H9 (cell line): ENCODE results near the gene ROR1. TPM values are rescaled to one million over a fixed set of nuclear protein-coding genes. Genes with fewer than 3 reads are reported as not detected.

Experiments
- DNase-seq: peaks from one replicate; pipeline ENCODE4 v3.0.0-alpha.2; 2017
- H2AFZ ChIP-seq: one replicate; pipeline ENCODE4 v1.6.1; 2013; ENCODE audit warnings: mild to moderate bottlenecking, low read length, control low read depth, moderate library complexity
- H2AK5ac ChIP-seq: 2 replicates; pipeline ENCODE4 v1.6.1; 2013; ENCODE audit warnings: low read length, control low read depth, mixed read lengths; ENCODE audit not compliant: insufficient read length
- H2BK120ac ChIP-seq: one replicate; pipeline ENCODE4 v1.6.1; 2013; ENCODE audit warnings: low read depth, mild to moderate bottlenecking, low read length, control low read depth, inconsistent platforms; ENCODE audit not compliant: poor library complexity, severe bottlenecking
- H2BK12ac ChIP-seq: 2 replicates; pipeline ENCODE4 v1.6.1; 2013; ENCODE audit warnings: low read length, control low read depth, mixed read lengths, low read depth; ENCODE audit not compliant: insufficient read length
- H2BK15ac ChIP-seq: 2 replicates; pipeline ENCODE4 v1.6.1; 2013; ENCODE audit warnings: low read depth, low read length, control low read depth
- H2BK20ac ChIP-seq: one replicate; pipeline ENCODE4 v1.6.1; 2013; ENCODE audit warnings: low read depth, mild to moderate bottlenecking, low read length, control low read depth, inconsistent platforms; ENCODE audit not compliant: poor library complexity, severe bottlenecking
- H2BK5ac ChIP-seq: 2 replicates; pipeline ENCODE4 v1.6.1; 2013; ENCODE audit warnings: low read length, control low read depth, mixed read lengths; ENCODE audit not compliant: insufficient read length
- H3K14ac ChIP-seq: 2 replicates; pipeline ENCODE4 v1.6.1; 2013; ENCODE audit warnings: low read length, control low read depth; ENCODE audit not compliant: insufficient read depth
- H3K18ac ChIP-seq: 2 replicates; pipeline ENCODE4 v1.6.1; 2013; ENCODE audit warnings: low read depth, mild to moderate bottlenecking, mixed read lengths, low read length, control low read depth; ENCODE audit not compliant: insufficient read length
- H3K23ac ChIP-seq: 2 replicates; pipeline ENCODE4 v1.6.1; 2013; ENCODE audit warnings: low read length, control low read depth, mixed read lengths, low read depth; ENCODE audit not compliant: insufficient read length
- H3K23me2 ChIP-seq: 2 replicates; pipeline ENCODE4 v1.6.1; 2013; ENCODE audit warnings: low read depth, mild to moderate bottlenecking, mixed read lengths, low read length, control low read depth; ENCODE audit not compliant: insufficient read length, poor library complexity, severe bottlenecking
- H3K27ac ChIP-seq: 2 replicates; pipeline ENCODE4 v1.5.1; 2013; ENCODE audit warnings: low read length, control low read depth, mixed read lengths, low read depth; ENCODE audit not compliant: insufficient read length
- H3K27me3 ChIP-seq: 2 replicates; pipeline ENCODE4 v1.6.1; 2013; ENCODE audit warnings: low read length, control low read depth, inconsistent platforms; ENCODE audit not compliant: insufficient read depth
- H3K4ac ChIP-seq: 2 replicates; pipeline ENCODE4 v1.6.1; 2013; ENCODE audit warnings: low read depth, mild to moderate bottlenecking, control low read depth, inconsistent platforms, low read length, moderate library complexity
- H3K4me1 ChIP-seq: 2 replicates; pipeline ENCODE4 v1.6.1; 2013; ENCODE audit warnings: low read length, control low read depth, inconsistent platforms; ENCODE audit not compliant: insufficient read depth
- H3K4me2 ChIP-seq: 2 replicates; pipeline ENCODE4 v1.6.1; 2013; ENCODE audit warnings: low read length, control low read depth, mixed read lengths; ENCODE audit not compliant: insufficient read length, insufficient read depth
- H3K56ac ChIP-seq: 2 replicates; pipeline ENCODE4 v1.6.1; 2013; ENCODE audit warnings: low read depth, mild to moderate bottlenecking, mixed read lengths, low read length, control low read depth; ENCODE audit not compliant: insufficient read length
- H3K79me1 ChIP-seq: 2 replicates; pipeline ENCODE4 v1.6.1; 2013; ENCODE audit warnings: low read depth, mild to moderate bottlenecking, moderate library complexity, low read length, control low read depth, inconsistent platforms; ENCODE audit not compliant: insufficient read depth, poor library complexity, severe bottlenecking
- H3K79me2 ChIP-seq: 2 replicates; pipeline ENCODE4 v1.6.1; 2013; ENCODE audit warnings: low read length, control low read depth, inconsistent platforms; ENCODE audit not compliant: insufficient read depth
- H3K9ac ChIP-seq: 2 replicates; pipeline ENCODE4 v1.6.1; 2013; ENCODE audit warnings: low read length, control low read depth, mixed read lengths; ENCODE audit not compliant: insufficient read length; ENCODE audit errors: extremely low read depth
- H3K9me3 ChIP-seq: one replicate; pipeline ENCODE4 v1.6.1; 2013; ENCODE audit warnings: low read depth, low read length, inconsistent platforms; ENCODE audit not compliant: control insufficient read depth
- H3T11ph ChIP-seq: one replicate; pipeline ENCODE4 v1.6.1; 2013; ENCODE audit warnings: mild to moderate bottlenecking, low read length, control low read depth, inconsistent platforms
- H4K20me1 ChIP-seq: one replicate; pipeline ENCODE4 v1.6.1; 2013; ENCODE audit not compliant: control insufficient read depth, insufficient read length, insufficient read depth
- H4K5ac ChIP-seq: 2 replicates; pipeline ENCODE4 v1.6.1; 2013; ENCODE audit warnings: low read depth, mild to moderate bottlenecking, mixed read lengths, low read length, control low read depth; ENCODE audit not compliant: insufficient read length
- H4K8ac ChIP-seq: replicated peaks from 2 replicates; pipeline ENCODE4 v1.6.1; 2013; ENCODE audit warnings: low read length, control low read depth, mixed read lengths, low read depth; ENCODE audit not compliant: insufficient read length
- H4K91ac ChIP-seq: 2 replicates; pipeline ENCODE4 v1.6.1; 2013; ENCODE audit warnings: low read depth, mild to moderate bottlenecking, moderate library complexity, mixed read lengths, low read length, control low read depth; ENCODE audit not compliant: insufficient read length
- H3K27ac Mint-ChIP-seq, 3 experiments: 2 replicates in 2 of 3; 3 replicates in 1 of 3; pipeline ENCODE4 v1.8.0; 2020 to 2021; ENCODE audit warnings: mixed read lengths in 3 of 3, mild to moderate bottlenecking in 1 of 3, moderate library complexity in 1 of 3
- H3K27me3 Mint-ChIP-seq: 2 replicates; pipeline ENCODE4 v1.8.0; 2021; ENCODE audit warnings: low read depth, mild to moderate bottlenecking, moderate library complexity, mixed read lengths
- H3K36me3 Mint-ChIP-seq, 3 experiments: 2 replicates in 2 of 3; 3 replicates in 1 of 3; pipeline ENCODE4 v1.8.0; 2020 to 2021; ENCODE audit warnings: low read depth in 3 of 3, mixed read lengths in 3 of 3; ENCODE audit not compliant: insufficient read depth in 1 of 3
- H3K4me1 Mint-ChIP-seq, 2 experiments: 2 replicates each; pipeline ENCODE4 v1.8.0; 2020; ENCODE audit warnings: mixed read lengths in 2 of 2
- H3K4me3 Mint-ChIP-seq, 2 experiments: 2 replicates in 1 of 2; 3 replicates in 1 of 2; pipeline ENCODE4 v1.8.0; 2020 to 2021; ENCODE audit warnings: mild to moderate bottlenecking in 2 of 2, mixed read lengths in 2 of 2, moderate library complexity in 1 of 2
- H3K9me3 Mint-ChIP-seq, 2 experiments: 2 replicates in 1 of 2; 3 replicates in 1 of 2; pipeline ENCODE4 v1.8.0; 2020; ENCODE audit warnings: mild to moderate bottlenecking in 2 of 2, mixed read lengths in 2 of 2, moderate library complexity in 1 of 2
- CTCF ChIP-seq: fragments of 200-600 bp; sonication (generic); conservative IDR thresholded peaks from 3 replicates; pipeline ENCODE4 v1.8.0; 2021; ENCODE audit warnings: antibody characterized with exemption, mild to moderate bottlenecking
- WGBS: extraction: QIAGEN DNeasy Blood & Tissue Kit; methylation state at CpG from one replicate; pipeline ENCODE4 v1.1.7; 2013; ENCODE audit warnings: missing lambda C conversion rate, low lambda C conversion rate, mixed read lengths; ENCODE audit not compliant: insufficient read length; ENCODE audit errors: extremely low coverage; 5-methylcytosine and 5-hydroxymethylcytosine counted together
- total RNA-seq: library from RNA; stranded (reverse); gene quantifications from 2 replicates; pipeline ENCODE4 v1.2.1, GENCODE V29; 2021

The ROR1 gene
- total RNA-seq, 1 experiment from 2014 or later, result 75.9 TPM

- H2BK12ac ChIP-seq, result no peak overlapping the region
- H3K4me3 Mint-ChIP-seq, result no peak overlapping the region
- no peak overlapping the region for H3K18ac ChIP-seq
- no peak overlapping the region for H2BK5ac ChIP-seq
- no peak overlapping the region for H2BK20ac ChIP-seq
- H3K23me2 ChIP-seq, result no peaks in the 10 kb centered on the region
- H3K56ac ChIP-seq, result no peak overlapping the region
- peaks cover 3% of the 10 kb centered on the region for H3K79me1 ChIP-seq
- H3K9ac ChIP-seq, result no peak overlapping the region
- no CpG with 5 or more reads among the region's 6 CpGs for WGBS
- H2BK120ac ChIP-seq, result no peak overlapping the region
- no peak overlapping the region; a peak in 1 of 7 replicates for H3K27ac Mint-ChIP-seq
- no peak overlapping the region for H2AK5ac ChIP-seq
- no peak overlapping the region for H3K4me2 ChIP-seq
- H3K4me1 ChIP-seq, result peaks cover 1% of the 10 kb centered on the region; the same call in 1 of the 2 replicates
- H2BK15ac ChIP-seq, result no peak overlapping the region
- no peaks in the 10 kb centered on the region for H3K27me3 ChIP-seq
- H3K27ac ChIP-seq, result no peak overlapping the region
- no peak for DNase-seq
- no peaks in the 10 kb centered on the region for H3K27me3 Mint-ChIP-seq
- no peaks in the 10 kb centered on the region for H4K20me1 ChIP-seq
- peaks cover 0 to 4% (median under 1%) of the 10 kb centered on the region in 3 experiments; a peak in 3 of 7 replicates for H3K36me3 Mint-ChIP-seq
- H3T11ph ChIP-seq, result no peak overlapping the region
- H3K4me1 Mint-ChIP-seq, result peaks cover 16 to 38% of the 10 kb centered on the region in 2 experiments
- H3K9me3 Mint-ChIP-seq, result no peaks in the 10 kb centered on the region
- H2AFZ ChIP-seq, result no peak overlapping the region
- H3K4ac ChIP-seq, result no peak overlapping the region
- no peak for TF ChIP-seq CTCF
- H4K91ac ChIP-seq, result no peak overlapping the region
- H3K14ac ChIP-seq, result no peak overlapping the region
- H3K23ac ChIP-seq, result no peak overlapping the region
- no peak overlapping the region for H4K8ac ChIP-seq
- peaks cover 4% of the 10 kb centered on the region; the same call in 1 of the 2 replicates for H3K79me2 ChIP-seq
- H4K5ac ChIP-seq, result no peak overlapping the region
- no peaks in the 10 kb centered on the region for H3K9me3 ChIP-seq
These were observed 201.1 kb downstream of the ROR1 start for GRCh38 chr1:63974966-63975365.
